ENCODE measurements around the gene TFDP1.
A peak's percentile ranks its signal among the peaks of the same experiment; 100 is the strongest.

The TFDP1 gene

GRCh38 chr13:113582841-113583631, 1.5 kb upstream of the TFDP1 start:
- no peak for TF ChIP-seq POLR2A (IDR thresholded peaks at IDR 0.05; ENCODE audit: extremely low read depth, insufficient read length)
- TF ChIP-seq MAX (IDR thresholded peaks at IDR 0.05; ENCODE audit: low read depth, low read length) = no peak
- TF ChIP-seq CTCF (IDR thresholded peaks at IDR 0.05; ENCODE audit: low read depth, low read length) = no peak
- TF ChIP-seq MYC (IDR thresholded peaks at IDR 0.05; ENCODE audit: low read depth, low read length) = no peak
- no peak for DNase-seq (ENCODE audit: low read depth)
- peak overlapping the region; percentile 28 for H3K4me3 ChIP-seq (ENCODE audit: low read depth, low read length)

- H3K4me3 ChIP-seq (ENCODE audit: low read depth, low read length) = peak overlapping the region; percentile 77
- DNase-seq (ENCODE audit: low read depth) = peak; percentile 64
- TF ChIP-seq MAX (IDR thresholded peaks at IDR 0.05; ENCODE audit: low read depth, low read length) (0 out of 2 replicates have a peak, but pooled peaks have one; percentile 7), POLR2A (IDR thresholded peaks at IDR 0.05; ENCODE audit: extremely low read depth, insufficient read length) (no peak)
Measured at GRCh38 chr13:113584870-113585671, 518 bp downstream of the TFDP1 start.

- peak overlapping the region; percentile 77 for H3K4me3 ChIP-seq (ENCODE audit: low read depth, low read length)
- DNase-seq (ENCODE audit: low read depth) = no peak
- TF ChIP-seq MYC (IDR thresholded peaks at IDR 0.05; ENCODE audit: low read depth, low read length) = no peak; the same call in 1 of the 2 replicates
- TF ChIP-seq CTCF (IDR thresholded peaks at IDR 0.05; ENCODE audit: low read depth, low read length) = no peak
- no peak for TF ChIP-seq POLR2A (IDR thresholded peaks at IDR 0.05; ENCODE audit: extremely low read depth, insufficient read length)
- TF ChIP-seq MAX (IDR thresholded peaks at IDR 0.05; ENCODE audit: low read depth, low read length) = no peak
Measured at GRCh38 chr13:113585896-113586295, 1.3 kb downstream of the TFDP1 start.

GRCh38 chr13:113586661-113587479, 2.3 kb downstream of the TFDP1 start:
- peak overlapping the region; percentile 77 for H3K4me3 ChIP-seq (ENCODE audit: low read depth, low read length)
- peak; percentile 71 for DNase-seq (ENCODE audit: low read depth)
- no peak for TF ChIP-seq CTCF (IDR thresholded peaks at IDR 0.05; ENCODE audit: low read depth, low read length)
- TF ChIP-seq MYC (IDR thresholded peaks at IDR 0.05; ENCODE audit: low read depth, low read length) = peak; percentile 60
- no peak for TF ChIP-seq POLR2A (IDR thresholded peaks at IDR 0.05; ENCODE audit: extremely low read depth, insufficient read length)
- peak; percentile 68 for TF ChIP-seq MAX (IDR thresholded peaks at IDR 0.05; ENCODE audit: low read depth, low read length)

- TF ChIP-seq MYC (IDR thresholded peaks at IDR 0.05; ENCODE audit: low read depth, low read length) (no peak), POLR2A (IDR thresholded peaks at IDR 0.05; ENCODE audit: extremely low read depth, insufficient read length) (no peak), MAX (IDR thresholded peaks at IDR 0.05; ENCODE audit: low read depth, low read length) (no peak), CTCF (IDR thresholded peaks at IDR 0.05; ENCODE audit: low read depth, low read length) (no peak)
- no peak overlapping the region for H3K4me3 ChIP-seq (ENCODE audit: low read depth, low read length)
- no peak for DNase-seq (ENCODE audit: low read depth)
Measured at GRCh38 chr13:113588394-113589111, 4.0 kb downstream of the TFDP1 start.

Data from NB4 (cell line).